Fibroblast of skin of scalp (primary cell): ENCODE data around the gene GRIA1.
"Not testable (repeated sequence)": the region's sequence is repeated elsewhere in the genome, so short reads cannot be mapped to it uniquely, and the experiment has no call there.

Experiments
- DNase-seq: peaks from one replicate; pipeline ENCODE4 v3.0.0-alpha.2; 2013

The GRIA1 gene

GRCh38 chr5:153860195-153860886, 369.9 kb downstream of the GRIA1 start:
- no peak for DNase-seq

- DNase-seq, result not testable (repeated sequence)
Measured at GRCh38 chr5:153862906-153863305, 372.4 kb downstream of the GRIA1 start.
